Trophoblast cell (in vitro differentiated cells and primary cell): Measurements from ENCODE around the gene ZNF195.

Experiments used
- DNase-seq, 2 donors: peaks; one replicate each; pipeline ENCODE4 v3.0.0-alpha.2; 2016
- H2AFZ ChIP-seq: 2 replicates; pipeline ENCODE4 v1.6.1; 2013; ENCODE audit warnings: low read length, moderate library complexity, mild to moderate bottlenecking; ENCODE audit not compliant: insufficient read depth, poor library complexity
- H2AK5ac ChIP-seq: 2 replicates; pipeline ENCODE4 v1.6.1; 2013; ENCODE audit warnings: mild to moderate bottlenecking, low read length
- H2BK120ac ChIP-seq: 2 replicates; pipeline ENCODE4 v1.6.1; 2013; ENCODE audit warnings: low read length, mild to moderate bottlenecking, moderate library complexity; ENCODE audit not compliant: insufficient read depth, poor library complexity
- H2BK12ac ChIP-seq: 2 replicates; pipeline ENCODE4 v1.6.1; 2013; ENCODE audit warnings: mild to moderate bottlenecking, low read length, moderate library complexity
- H2BK5ac ChIP-seq: 2 replicates; pipeline ENCODE4 v1.6.1; 2013; ENCODE audit warnings: low read length, low read depth, moderate library complexity, mild to moderate bottlenecking; ENCODE audit not compliant: poor library complexity
- H3K14ac ChIP-seq: 2 replicates; pipeline ENCODE4 v1.6.1; 2013; ENCODE audit warnings: mild to moderate bottlenecking, low read length
- H3K18ac ChIP-seq: 2 replicates; pipeline ENCODE4 v1.6.1; 2013; ENCODE audit warnings: mild to moderate bottlenecking, low read length
- H3K23ac ChIP-seq: 2 replicates; pipeline ENCODE4 v1.6.1; 2013; ENCODE audit warnings: low read length
- H3K27ac ChIP-seq: 2 replicates; pipeline ENCODE4 v1.5.1; 2013; ENCODE audit warnings: low read depth, mild to moderate bottlenecking, inconsistent platforms, low read length, moderate library complexity
- H3K27me3 ChIP-seq: 2 replicates; pipeline ENCODE4 v1.6.1; 2013; ENCODE audit warnings: inconsistent platforms, mild to moderate bottlenecking, low read length, moderate library complexity; ENCODE audit not compliant: insufficient read depth
- H3K36me3 ChIP-seq, 2 experiments: 1 replicate in 1 of 2; 2 replicates in 1 of 2; pipeline ENCODE4 v1.6.1; 2013; ENCODE audit warnings: low read length in 2 of 2, mild to moderate bottlenecking in 2 of 2, moderate library complexity in 1 of 2; ENCODE audit not compliant: insufficient read depth in 2 of 2, control insufficient read depth in 1 of 2
- H3K4ac ChIP-seq: 2 replicates; pipeline ENCODE4 v1.6.1; 2013; ENCODE audit warnings: low read depth, mild to moderate bottlenecking, low read length, moderate library complexity
- H3K4me1 ChIP-seq, 2 experiments: 1 replicate in 1 of 2; 2 replicates in 1 of 2; pipeline ENCODE4 v1.6.1; 2013; ENCODE audit warnings: low read length in 2 of 2, mild to moderate bottlenecking in 2 of 2, moderate library complexity in 1 of 2; ENCODE audit not compliant: insufficient read depth in 2 of 2, control insufficient read depth in 1 of 2
- H3K4me2 ChIP-seq: 2 replicates; pipeline ENCODE4 v1.6.1; 2013; ENCODE audit warnings: inconsistent platforms, mild to moderate bottlenecking, low read length, moderate library complexity
- H3K4me3 ChIP-seq: 2 replicates; pipeline ENCODE4 v1.5.1; 2013; ENCODE audit warnings: mild to moderate bottlenecking, low read depth, low read length, inconsistent platforms
- H3K79me1 ChIP-seq: one replicate; pipeline ENCODE4 v1.6.1; 2013; ENCODE audit warnings: low read length
- H3K79me2 ChIP-seq: 2 replicates; pipeline ENCODE4 v1.6.1; 2013; ENCODE audit warnings: low read length, mild to moderate bottlenecking; ENCODE audit not compliant: control insufficient read depth, insufficient read depth, poor library complexity
- H3K9ac ChIP-seq: 2 replicates; pipeline ENCODE4 v1.6.1; 2013; ENCODE audit warnings: mild to moderate bottlenecking, low read length
- H3K9me3 ChIP-seq: 2 replicates; pipeline ENCODE4 v1.6.1; 2013; ENCODE audit warnings: low read depth, mild to moderate bottlenecking, control low read depth, inconsistent platforms, low read length; ENCODE audit not compliant: insufficient read depth
- H4K12ac ChIP-seq: 2 replicates; pipeline ENCODE4 v1.6.1; 2013; ENCODE audit warnings: low read depth, mild to moderate bottlenecking, low read length, moderate library complexity
- H4K8ac ChIP-seq: 2 replicates; pipeline ENCODE4 v1.6.1; 2013; ENCODE audit warnings: low read depth, mild to moderate bottlenecking, low read length, moderate library complexity
- H4K91ac ChIP-seq: one replicate; pipeline ENCODE4 v1.6.1; 2013; ENCODE audit warnings: low read depth, mild to moderate bottlenecking, low read length, moderate library complexity
- WGBS: extraction: QIAGEN DNeasy Blood & Tissue Kit; methylation state at CpG from one replicate; pipeline ENCODE4 v1.1.7; 2013; ENCODE audit warnings: missing lambda C conversion rate; ENCODE audit not compliant: insufficient read length, insufficient coverage; ENCODE audit errors: extremely low coverage; 5-methylcytosine and 5-hydroxymethylcytosine counted together

The ZNF195 gene

DNA sequence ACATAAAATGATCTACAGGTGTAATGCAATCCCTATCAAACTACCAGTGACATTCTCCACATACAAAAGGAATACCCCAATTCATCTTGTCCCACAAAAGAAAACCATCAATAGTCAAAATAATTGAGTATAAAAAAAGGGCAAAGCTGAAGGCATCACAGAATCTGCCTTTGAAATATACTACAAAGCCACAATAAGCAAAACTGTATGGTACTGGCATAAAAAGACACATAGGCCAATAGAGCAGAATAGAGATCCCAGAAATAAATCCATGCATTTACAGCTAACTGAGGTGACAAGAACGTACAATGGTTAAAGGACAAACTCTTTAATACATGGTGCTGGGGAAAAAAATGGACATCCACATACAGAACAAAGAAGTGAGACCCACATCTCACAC is 31.8 kb downstream of the ZNF195 start:
- Histone ChIP-seq H3K4me3 (no peak overlapping the region), H3K4me2 (no peak overlapping the region), H3K9ac (no peak overlapping the region), H3K27ac (no peak overlapping the region), H2BK12ac (no peak overlapping the region), H3K14ac (no peak overlapping the region), H4K8ac (no peak overlapping the region), H2AK5ac (no peak overlapping the region), H3K79me1 (no peaks in the 10 kb centered on the region), H3K36me3 (no peaks in the 10 kb centered on the region), H4K12ac (no peak overlapping the region), H2BK120ac (no peak overlapping the region), H3K79me2 (no peaks in the 10 kb centered on the region), H2BK5ac (no peak overlapping the region), H3K9me3 (peaks cover 2% of the 10 kb centered on the region), H3K23ac (no peak overlapping the region), H4K91ac (no peak overlapping the region), H3K27me3 (no peaks in the 10 kb centered on the region), H3K4me1 (no peaks in the 10 kb centered on the region), H2AFZ (no peak overlapping the region), H3K18ac (no peak overlapping the region), H3K4ac (no peak overlapping the region)
- WGBS: no CpG with 5 or more reads among the region's 1 CpG
- DNase-seq: no peak

DNA sequence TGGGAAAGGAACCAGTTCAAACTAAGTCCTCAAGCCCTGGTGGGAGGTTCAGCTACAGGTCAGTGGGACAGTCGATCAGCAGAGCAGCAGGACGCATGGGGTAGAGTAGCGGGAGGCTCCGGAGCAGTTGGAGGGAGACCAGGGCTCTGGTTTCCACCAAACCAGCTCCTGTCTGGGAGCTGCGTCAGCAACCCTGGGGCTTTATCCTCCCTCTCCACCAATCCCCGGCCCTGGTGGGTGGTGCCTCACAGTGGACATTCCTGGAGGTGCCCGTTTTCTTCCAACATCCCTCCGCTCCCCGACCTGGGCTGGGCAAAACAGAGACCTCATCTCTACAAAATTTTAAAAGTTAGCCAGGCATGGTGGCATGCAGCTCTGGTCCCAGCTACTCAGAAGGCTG is 32.4 kb downstream of the ZNF195 start:
- Histone ChIP-seq H3K27me3 (no peaks in the 10 kb centered on the region), H2AFZ (no peak overlapping the region), H2BK120ac (no peak overlapping the region), H3K4ac (no peak overlapping the region), H3K4me3 (no peak overlapping the region), H3K27ac (no peak overlapping the region), H3K4me1 (peaks cover 0 to 2% of the 10 kb centered on the region in 2 experiments), H3K23ac (no peak overlapping the region), H4K12ac (no peak overlapping the region), H4K8ac (no peak overlapping the region), H3K79me2 (no peaks in the 10 kb centered on the region), H3K18ac (no peak overlapping the region), H3K36me3 (no peaks in the 10 kb centered on the region), H3K9ac (no peak overlapping the region), H3K79me1 (no peaks in the 10 kb centered on the region), H3K4me2 (no peak overlapping the region), H2BK12ac (no peak overlapping the region), H2AK5ac (no peak overlapping the region), H2BK5ac (no peak overlapping the region), H3K14ac (no peak overlapping the region), H4K91ac (no peak overlapping the region), H3K9me3 (no peaks in the 10 kb centered on the region)
- DNase-seq: no peak
- WGBS: no CpG with 5 or more reads among the region's 9 CpGs

DNA sequence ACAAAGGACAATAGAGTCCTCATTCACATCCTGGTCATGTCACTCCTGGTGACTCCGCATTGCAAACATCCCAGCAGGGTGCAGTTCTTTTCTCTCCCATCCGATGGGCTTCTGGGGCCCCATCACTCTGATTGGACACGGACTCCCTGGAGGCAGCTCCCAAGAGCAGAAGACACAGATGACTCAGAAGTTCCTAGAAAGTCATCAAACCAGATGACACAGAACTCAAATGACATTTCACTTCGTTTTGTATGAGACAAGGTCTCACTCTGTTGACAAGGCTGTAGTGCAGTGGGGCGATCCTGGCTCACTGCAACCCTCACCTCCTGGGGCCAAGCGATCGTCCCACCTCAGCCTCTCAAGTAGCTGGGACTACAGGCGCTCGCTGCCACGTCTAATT is 33.2 kb downstream of the ZNF195 start:
- Histone ChIP-seq H3K23ac (no peak overlapping the region), H3K4ac (no peak overlapping the region), H3K4me2 (no peak overlapping the region), H4K8ac (no peak overlapping the region), H4K12ac (no peak overlapping the region), H2AFZ (no peak overlapping the region), H3K18ac (no peak overlapping the region), H2BK5ac (no peak overlapping the region), H3K27me3 (no peaks in the 10 kb centered on the region), H3K79me2 (no peaks in the 10 kb centered on the region), H4K91ac (no peak overlapping the region), H2AK5ac (no peak overlapping the region), H3K9me3 (no peaks in the 10 kb centered on the region), H3K4me3 (no peak overlapping the region), H3K79me1 (no peaks in the 10 kb centered on the region), H3K27ac (no peak overlapping the region), H3K9ac (no peak overlapping the region), H2BK120ac (no peak overlapping the region), H3K36me3 (no peaks in the 10 kb centered on the region), H3K4me1 (peaks cover 0 to 2% of the 10 kb centered on the region in 2 experiments), H2BK12ac (no peak overlapping the region), H3K14ac (no peak overlapping the region)
- peak in 1 of 2 donors; percentile 23 for DNase-seq
- WGBS: no CpG with 5 or more reads among the region's 10 CpGs

GRCh38 chr11:3344327-3345174 is 34.4 kb downstream of the ZNF195 start:
- Histone ChIP-seq H3K9ac (no peak overlapping the region), H4K12ac (no peak overlapping the region), H3K79me2 (no peaks in the 10 kb centered on the region), H3K4me1 (peaks cover 5 to 8% of the 10 kb centered on the region in 2 experiments), H2AFZ (no peak overlapping the region), H3K36me3 (no peaks in the 10 kb centered on the region), H3K4ac (no peak overlapping the region), H2BK12ac (no peak overlapping the region), H2BK120ac (no peak overlapping the region), H2BK5ac (no peak overlapping the region), H3K27ac (no peak overlapping the region), H4K8ac (no peak overlapping the region), H3K4me2 (no peak overlapping the region), H3K18ac (no peak overlapping the region), H3K23ac (no peak overlapping the region), H4K91ac (no peak overlapping the region), H3K4me3 (no peak overlapping the region), H3K14ac (no peak overlapping the region), H3K27me3 (no peaks in the 10 kb centered on the region), H3K79me1 (no peaks in the 10 kb centered on the region), H2AK5ac (no peak overlapping the region), H3K9me3 (no peaks in the 10 kb centered on the region)
- WGBS: no CpG with 5 or more reads among the region's 6 CpGs
- DNase-seq: no peak
